Measurements from ENCODE around the gene HOOK2.
A peak's percentile ranks its signal among the peaks of the same experiment; 100 is the strongest.

- peak; percentile 88 for TF ChIP-seq POLR2A (IDR thresholded peaks at IDR 0.05)
- TF ChIP-seq CTCF (IDR thresholded peaks at IDR 0.05), result peak in 1 of 5 experiments; percentile 25
- TF ChIP-seq POLR2AphosphoS5 (IDR thresholded peaks at IDR 0.05), result peak; percentile 95 to 97 (median 97)
These were observed 18.2 kb upstream of the HOOK2 start for GRCh38 chr19:12793290-12794195.

Data from transverse colon (tissue), 4 donors.